ENCODE measurements around the gene EMILIN3. TPM values are rescaled to one million over a fixed set of nuclear protein-coding genes. Genes with fewer than 3 reads are reported as not detected.

Gene EMILIN3
- total RNA-seq, 2 donors from 2014 or later = 1.8 to 4.9 TPM

DNA sequence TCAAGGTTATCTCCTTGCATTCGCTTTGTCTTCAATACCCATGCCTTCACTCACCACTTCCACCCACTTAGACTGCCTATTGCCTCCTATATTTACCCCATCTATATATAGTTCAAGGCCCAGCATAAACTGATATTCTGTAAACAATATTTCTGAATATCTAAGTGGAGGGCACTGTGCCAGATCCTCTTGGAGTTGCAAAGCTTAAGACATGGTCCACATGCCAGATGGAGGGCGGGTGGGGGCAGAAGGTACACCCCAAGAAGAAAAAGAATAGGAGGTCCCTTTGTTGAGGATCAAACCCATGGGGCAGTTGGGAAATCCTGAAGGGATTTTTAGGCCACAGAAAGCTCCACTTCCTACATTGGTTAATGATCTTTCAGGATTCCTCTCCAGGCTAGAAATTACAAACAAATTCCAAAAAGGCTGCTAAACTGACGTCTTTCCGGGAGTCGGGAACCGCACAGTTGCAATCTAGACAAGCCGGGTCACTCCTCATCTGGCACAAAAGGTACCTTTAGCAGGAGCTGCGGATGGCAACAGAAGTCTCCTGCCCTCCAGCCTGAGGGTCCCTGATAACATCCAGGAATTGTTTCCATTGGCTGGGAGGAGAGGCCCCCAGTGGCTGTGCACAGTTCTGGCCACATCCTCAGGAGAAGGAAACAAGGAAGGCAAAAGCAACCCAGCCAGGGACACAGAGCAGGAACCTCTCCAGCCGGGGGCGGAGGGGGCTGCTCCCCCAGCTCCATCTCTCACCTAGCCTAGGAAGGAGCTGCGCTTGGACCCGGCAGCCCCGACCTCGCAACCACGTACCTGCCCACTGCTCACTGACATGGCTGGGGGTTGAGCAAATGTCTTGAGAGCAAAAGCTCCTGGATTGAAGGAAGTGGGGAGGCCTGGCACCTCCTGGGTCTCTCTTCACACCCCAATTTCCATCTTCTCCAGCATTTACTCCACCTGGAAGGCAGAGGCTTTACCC, 31.9 kb downstream of the EMILIN3 start:
- no peak for DNase-seq (ENCODE audit: low spot score)
- H3K9me3 ChIP-seq = no peaks in the 10 kb centered on the region
- H3K27ac ChIP-seq = peak overlapping the region; percentile 50 to 61

DNA sequence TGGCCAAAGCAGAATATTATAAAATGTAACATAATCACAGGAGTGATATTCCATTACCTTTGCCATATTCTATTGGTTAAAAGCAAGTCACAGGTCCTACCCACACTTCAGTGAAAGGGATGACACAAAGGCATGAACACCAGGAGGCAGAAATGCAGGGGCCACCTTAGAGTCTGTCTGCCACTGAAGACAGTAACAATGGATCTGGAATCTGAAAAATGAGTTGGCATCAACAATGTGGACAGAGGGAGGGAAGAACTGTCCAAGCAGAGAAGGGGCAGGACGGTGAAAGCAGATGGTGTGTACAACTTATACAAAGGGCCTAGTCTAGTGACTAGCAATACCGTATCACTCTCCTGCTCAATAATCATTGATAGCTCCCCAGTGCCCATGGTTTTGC, 32.6 kb downstream of the EMILIN3 start:
- DNase-seq (ENCODE audit: low spot score) = no peak
- H3K4me1 ChIP-seq = peaks cover 0 to 10% of the 10 kb centered on the region in 2 donors
- H3K4me3 ChIP-seq = no peak overlapping the region
- H3K36me3 ChIP-seq = no peaks in the 10 kb centered on the region
- H3K27ac ChIP-seq = peak overlapping the region; percentile 50 to 61
- no peaks in the 10 kb centered on the region for H3K27me3 ChIP-seq
- TF ChIP-seq, protein P1, sequence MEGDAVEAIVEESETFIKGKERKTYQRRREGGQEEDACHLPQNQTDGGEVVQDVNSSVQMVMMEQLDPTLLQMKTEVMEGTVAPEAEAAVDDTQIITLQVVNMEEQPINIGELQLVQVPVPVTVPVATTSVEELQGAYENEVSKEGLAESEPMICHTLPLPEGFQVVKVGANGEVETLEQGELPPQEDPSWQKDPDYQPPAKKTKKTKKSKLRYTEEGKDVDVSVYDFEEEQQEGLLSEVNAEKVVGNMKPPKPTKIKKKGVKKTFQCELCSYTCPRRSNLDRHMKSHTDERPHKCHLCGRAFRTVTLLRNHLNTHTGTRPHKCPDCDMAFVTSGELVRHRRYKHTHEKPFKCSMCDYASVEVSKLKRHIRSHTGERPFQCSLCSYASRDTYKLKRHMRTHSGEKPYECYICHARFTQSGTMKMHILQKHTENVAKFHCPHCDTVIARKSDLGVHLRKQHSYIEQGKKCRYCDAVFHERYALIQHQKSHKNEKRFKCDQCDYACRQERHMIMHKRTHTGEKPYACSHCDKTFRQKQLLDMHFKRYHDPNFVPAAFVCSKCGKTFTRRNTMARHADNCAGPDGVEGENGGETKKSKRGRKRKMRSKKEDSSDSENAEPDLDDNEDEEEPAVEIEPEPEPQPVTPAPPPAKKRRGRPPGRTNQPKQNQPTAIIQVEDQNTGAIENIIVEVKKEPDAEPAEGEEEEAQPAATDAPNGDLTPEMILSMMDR (IDR thresholded peaks at IDR 0.05) = no peak
- H3K9me3 ChIP-seq = no peaks in the 10 kb centered on the region

More for the DNA sequence above, 31.9 kb downstream of the EMILIN3 start:
- TF ChIP-seq, protein P1 (IDR thresholded peaks at IDR 0.05) = no peak
- no peak overlapping the region for H3K4me3 ChIP-seq
- no peaks in the 10 kb centered on the region for H3K36me3 ChIP-seq
- no peaks in the 10 kb centered on the region for H3K27me3 ChIP-seq
- peaks cover 0 to 9% of the 10 kb centered on the region in 2 donors for H3K4me1 ChIP-seq

DNA sequence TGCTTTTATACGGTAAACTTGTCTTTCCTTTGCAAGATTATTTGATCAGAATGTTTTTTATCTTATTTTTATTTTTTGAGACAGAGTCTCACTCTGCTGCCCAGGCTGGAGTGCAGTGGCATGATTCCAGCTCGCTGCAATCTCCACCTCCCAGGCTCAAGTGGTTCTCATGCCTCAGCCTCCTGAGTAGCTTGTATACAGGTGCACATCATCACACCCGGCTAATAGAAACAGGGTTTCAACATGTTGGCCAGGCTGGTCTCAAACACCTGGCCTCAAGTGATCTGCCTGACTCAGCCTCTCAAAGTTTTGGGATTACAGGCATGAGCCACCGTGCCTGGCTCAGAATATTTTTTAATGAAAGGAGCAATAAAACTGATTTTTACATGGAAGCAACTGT, 34.9 kb downstream of the EMILIN3 start:
- Histone ChIP-seq H3K4me3 (no peak overlapping the region), H3K27me3 (no peaks in the 10 kb centered on the region), H3K27ac (no peak overlapping the region), H3K4me1 (peaks cover 0 to 14% of the 10 kb centered on the region in 2 donors), H3K9me3 (no peaks in the 10 kb centered on the region), H3K36me3 (no peaks in the 10 kb centered on the region)
- TF ChIP-seq, protein P1 (IDR thresholded peaks at IDR 0.05) = no peak
- no peak for DNase-seq (ENCODE audit: low spot score)

DNA sequence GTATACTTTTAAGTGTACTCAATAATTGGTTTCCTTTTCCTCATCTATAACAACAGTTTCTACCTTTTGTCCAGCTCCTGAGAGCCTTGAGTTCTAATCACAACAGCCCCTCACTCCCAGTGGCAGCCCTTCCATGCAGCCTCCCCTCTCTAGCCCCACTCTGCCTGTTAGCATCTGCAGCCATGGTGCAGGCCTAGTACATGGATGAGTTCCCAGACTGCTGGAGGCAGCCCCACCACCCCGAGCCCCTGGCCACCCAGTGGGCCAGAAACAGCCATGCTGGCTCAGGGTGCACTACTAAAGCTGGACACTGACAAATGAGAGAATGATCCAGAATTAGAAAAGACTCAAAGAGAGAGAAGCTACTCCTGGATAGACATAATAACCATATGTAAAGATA, 35.7 kb downstream of the EMILIN3 start:
- TF ChIP-seq, protein P1 (IDR thresholded peaks at IDR 0.05) = no peak
- peaks cover 0 to 14% of the 10 kb centered on the region in 2 donors for H3K4me1 ChIP-seq
- H3K27ac ChIP-seq = no peak overlapping the region

DNA sequence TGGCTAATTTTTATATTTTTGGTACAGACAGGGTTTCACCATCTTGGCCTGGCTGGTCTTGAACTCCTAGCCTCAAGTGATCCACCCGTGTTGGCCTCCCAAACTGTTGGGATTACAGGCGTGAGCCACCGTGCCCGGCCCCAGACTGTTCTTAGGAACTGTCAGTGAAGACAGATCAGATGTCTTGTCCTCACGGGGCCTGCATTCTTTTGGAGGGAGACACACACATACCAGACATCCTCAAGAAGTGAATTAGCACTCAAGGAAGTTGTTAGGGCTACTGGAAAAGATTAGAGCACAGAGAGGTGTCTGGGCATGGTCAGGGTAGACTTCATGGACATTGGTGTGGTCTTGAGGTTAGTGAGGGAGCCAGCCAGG, 36.3 kb downstream of the EMILIN3 start:
- Histone ChIP-seq H3K4me1 (peaks cover 0 to 14% of the 10 kb centered on the region in 2 donors), H3K36me3 (no peaks in the 10 kb centered on the region), H3K27me3 (no peaks in the 10 kb centered on the region), H3K9me3 (no peaks in the 10 kb centered on the region), H3K27ac (peak overlapping the region in 1 of 2 donors; percentile 68), H3K4me3 (no peak overlapping the region)
- DNase-seq (ENCODE audit: low spot score) = no peak
- TF ChIP-seq, protein P1 (IDR thresholded peaks at IDR 0.05) = no peak

More for the DNA sequence above, 35.7 kb downstream of the EMILIN3 start:
- no peaks in the 10 kb centered on the region for H3K27me3 ChIP-seq
- no peak overlapping the region for H3K4me3 ChIP-seq
- no peaks in the 10 kb centered on the region for H3K9me3 ChIP-seq
- H3K36me3 ChIP-seq = no peaks in the 10 kb centered on the region
- DNase-seq (ENCODE audit: low spot score) = no peak
